NCI-H1436 treated with DMSO at 0.1 percent for 48 hours (cell line): Measurements from ENCODE around the gene SLC22A14.

ENCODE experiments used
- DNase-seq: peaks from one replicate; lab custom pipeline; 2025; lab: John Stamatoyannopoulos, UW

SLC22A14 gene

GRCh38 chr3:38346587-38347410 is 64.7 kb downstream of the SLC22A14 start, which contains the start of gene XYLB:
Gene XYLB, plus strand, starts transcription at chr3:38346785. Its CDS starts 84 bp downstream, at chr3:38346869.
- DNase-seq: no peak

- DNase-seq: no peak
Measured at GRCh38 chr3:38347421-38348200, 65.5 kb downstream of the SLC22A14 start.

- DNase-seq: no peak
Measured at GRCh38 chr3:38348903-38349302, 66.8 kb downstream of the SLC22A14 start.

- no peak for DNase-seq
Measured at GRCh38 chr3:38349684-38350359, 67.7 kb downstream of the SLC22A14 start.

GRCh38 chr3:38353151-38353550 is 71.1 kb downstream of the SLC22A14 start:
- no peak for DNase-seq

- DNase-seq: no peak
Measured at GRCh38 chr3:38354588-38355330, 72.7 kb downstream of the SLC22A14 start.

GRCh38 chr3:38359038-38359437 is 76.9 kb downstream of the SLC22A14 start:
- no peak for DNase-seq

GRCh38 chr3:38360345-38360744 is 78.3 kb downstream of the SLC22A14 start:
- DNase-seq: no peak

- DNase-seq: no peak
Measured at GRCh38 chr3:38361496-38361895, 79.4 kb downstream of the SLC22A14 start.

GRCh38 chr3:38362825-38363224 is 80.7 kb downstream of the SLC22A14 start:
- DNase-seq: no peak

GRCh38 chr3:38364721-38365400 is 82.8 kb downstream of the SLC22A14 start:
- no peak for DNase-seq

GRCh38 chr3:38365469-38366062 is 83.5 kb downstream of the SLC22A14 start:
- DNase-seq: no peak

- DNase-seq: no peak
Measured at GRCh38 chr3:38366082-38366481, 84.0 kb downstream of the SLC22A14 start.

- DNase-seq: no peak
Measured at GRCh38 chr3:38367779-38368178, 85.7 kb downstream of the SLC22A14 start.
